Measurements from ENCODE around the gene DGAT2. TPM values are rescaled to one million over a fixed set of nuclear protein-coding genes. Genes with fewer than 3 reads are reported as not detected.
A peak's percentile ranks its signal among the peaks of the same experiment; 100 is the strongest.

DGAT2 gene
- total RNA-seq, 6 experiments from 2014 or later: 33.1 to 166 (median 124) TPM

GRCh38 chr11:75760710-75761493, 7.7 kb upstream of the DGAT2 start:
- no peak for TF ChIP-seq POLR2A (IDR thresholded peaks at IDR 0.05)
- TF ChIP-seq, protein P1, sequence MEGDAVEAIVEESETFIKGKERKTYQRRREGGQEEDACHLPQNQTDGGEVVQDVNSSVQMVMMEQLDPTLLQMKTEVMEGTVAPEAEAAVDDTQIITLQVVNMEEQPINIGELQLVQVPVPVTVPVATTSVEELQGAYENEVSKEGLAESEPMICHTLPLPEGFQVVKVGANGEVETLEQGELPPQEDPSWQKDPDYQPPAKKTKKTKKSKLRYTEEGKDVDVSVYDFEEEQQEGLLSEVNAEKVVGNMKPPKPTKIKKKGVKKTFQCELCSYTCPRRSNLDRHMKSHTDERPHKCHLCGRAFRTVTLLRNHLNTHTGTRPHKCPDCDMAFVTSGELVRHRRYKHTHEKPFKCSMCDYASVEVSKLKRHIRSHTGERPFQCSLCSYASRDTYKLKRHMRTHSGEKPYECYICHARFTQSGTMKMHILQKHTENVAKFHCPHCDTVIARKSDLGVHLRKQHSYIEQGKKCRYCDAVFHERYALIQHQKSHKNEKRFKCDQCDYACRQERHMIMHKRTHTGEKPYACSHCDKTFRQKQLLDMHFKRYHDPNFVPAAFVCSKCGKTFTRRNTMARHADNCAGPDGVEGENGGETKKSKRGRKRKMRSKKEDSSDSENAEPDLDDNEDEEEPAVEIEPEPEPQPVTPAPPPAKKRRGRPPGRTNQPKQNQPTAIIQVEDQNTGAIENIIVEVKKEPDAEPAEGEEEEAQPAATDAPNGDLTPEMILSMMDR (IDR thresholded peaks at IDR 0.05): no peak
- no peak overlapping the region for H3K27ac ChIP-seq
- H3K27me3 ChIP-seq: no peaks in the 10 kb centered on the region
- no peak for DNase-seq
- H3K4me3 ChIP-seq: no peak overlapping the region
- intact Hi-C loops (cut with DNase I): loop anchor here in 1 of 2 donors (10.0 kb wide), 1 partner anchor 56 kb away; no protein-coding TSS in a partner anchor
- peak in 3 of 4 donors; percentile 2 to 44 (median 30) for ATAC-seq
- no peaks in the 10 kb centered on the region for H3K36me3 ChIP-seq
- no peaks in the 10 kb centered on the region for H3K9me3 ChIP-seq
- H3K4me1 ChIP-seq: peaks cover 0 to 76% (median 20%) of the 10 kb centered on the region in 4 donors
- WGBS (ENCODE audit: insufficient coverage, low coverage, low lambda C conversion rate, missing lambda C conversion rate): 41% methylated on average over 3 of the region's 3 CpGs

GRCh38 chr11:75762158-75762557, 6.4 kb upstream of the DGAT2 start:
- 77% methylated on average over 6 of the region's 8 CpGs for WGBS (ENCODE audit: insufficient coverage, low coverage, low lambda C conversion rate, missing lambda C conversion rate)
- intact Hi-C loops (cut with DNase I): loop anchor here in 1 of 2 donors (10.0 kb wide), 1 partner anchor 57 kb away; no protein-coding TSS in a partner anchor

GRCh38 chr11:75762885-75763284, 5.7 kb upstream of the DGAT2 start:
- no peaks in the 10 kb centered on the region for H3K36me3 ChIP-seq
- peak overlapping the region in 2 of 3 donors; percentile 23 to 35 for H3K27ac ChIP-seq
- no peak overlapping the region for H3K4me3 ChIP-seq
- 9% methylated on average over 2 of the region's 2 CpGs for WGBS (ENCODE audit: insufficient coverage, low coverage, low lambda C conversion rate, missing lambda C conversion rate)
- ATAC-seq (peak; percentile 72 to 89 (median 78)), DNase-seq (peak in 1 of 3 donors; percentile 79)
- no peaks in the 10 kb centered on the region for H3K27me3 ChIP-seq
- TF ChIP-seq, protein P1 (IDR thresholded peaks at IDR 0.05): no peak
- TF ChIP-seq POLR2A (IDR thresholded peaks at IDR 0.05): no peak
- H3K4me1 ChIP-seq: peaks cover 0 to 63% (median 18%) of the 10 kb centered on the region in 4 donors
- no peaks in the 10 kb centered on the region for H3K9me3 ChIP-seq
- intact Hi-C loops (cut with DNase I): loop anchor here in 1 of 2 donors (10.0 kb wide), 1 partner anchor 58 kb away; no protein-coding TSS in a partner anchor

More at GRCh38 chr11:75762158-75762557, 6.4 kb upstream of the DGAT2 start:
- no peak for TF ChIP-seq POLR2A (IDR thresholded peaks at IDR 0.05)
- H3K4me3 ChIP-seq: no peak overlapping the region
- DNase-seq (no peak), ATAC-seq (no peak)
- H3K4me1 ChIP-seq: peaks cover 0 to 68% (median 18%) of the 10 kb centered on the region in 4 donors
- no peaks in the 10 kb centered on the region for H3K36me3 ChIP-seq
- H3K9me3 ChIP-seq: no peaks in the 10 kb centered on the region
- H3K27ac ChIP-seq: peak overlapping the region in 1 of 3 donors; percentile 23
- H3K27me3 ChIP-seq: no peaks in the 10 kb centered on the region

- intact Hi-C loops (cut with DNase I): loop anchor here in 1 of 2 donors (10.0 kb wide), 1 partner anchor 59 kb away; no protein-coding TSS in a partner anchor
- H3K4me3 ChIP-seq: no peak overlapping the region
- TF ChIP-seq POLR2A (IDR thresholded peaks at IDR 0.05): no peak
- TF ChIP-seq, protein P1 (IDR thresholded peaks at IDR 0.05): no peak
- H3K27me3 ChIP-seq: no peaks in the 10 kb centered on the region
- no peaks in the 10 kb centered on the region for H3K36me3 ChIP-seq
- WGBS (ENCODE audit: insufficient coverage, low coverage, low lambda C conversion rate, missing lambda C conversion rate): no CpG with 5 or more reads among the region's 3 CpGs
- ATAC-seq (no peak), DNase-seq (peak in 1 of 3 donors; percentile 55)
- H3K27ac ChIP-seq: no peak overlapping the region
- no peaks in the 10 kb centered on the region for H3K9me3 ChIP-seq
- H3K4me1 ChIP-seq: peaks cover 0 to 58% (median 19%) of the 10 kb centered on the region in 4 donors
These were observed 4.7 kb upstream of the DGAT2 start for GRCh38 chr11:75763846-75764245.

- intact Hi-C loops (cut with DNase I): loop anchor here (5.0 to 10.0 kb wide), 2 partner anchors 43 to 60 kb away; no protein-coding TSS in a partner anchor
- Histone ChIP-seq H3K4me1 (peaks cover 0 to 45% (median 19%) of the 10 kb centered on the region in 4 donors), H3K4me3 (no peak overlapping the region), H3K36me3 (no peaks in the 10 kb centered on the region), H3K27me3 (no peaks in the 10 kb centered on the region), H3K9me3 (no peaks in the 10 kb centered on the region), H3K27ac (no peak overlapping the region)
- 88% methylated on average over 1 of the region's 3 CpGs for WGBS (ENCODE audit: insufficient coverage, low coverage, low lambda C conversion rate, missing lambda C conversion rate)
- no peak for TF ChIP-seq POLR2A (IDR thresholded peaks at IDR 0.05)
- TF ChIP-seq, protein P1 (IDR thresholded peaks at IDR 0.05): no peak
- peak in 2 of 3 donors; percentile 27 to 37 for DNase-seq
- no peak for ATAC-seq
These were observed 3.5 kb upstream of the DGAT2 start for GRCh38 chr11:75765116-75765515.

Data from right lobe of liver (tissue), 6 donors.